NCI-H226 (cell line): ENCODE data around the gene SNRNP27.
"Not testable (repeated sequence)": the region's sequence is repeated elsewhere in the genome, so short reads cannot be mapped to it uniquely, and the experiment has no call there.

Source experiments
- DNase-seq: peaks from one replicate; pipeline ENCODE4 v3.0.0-alpha.2; 2015

SNRNP27 gene

DNA sequence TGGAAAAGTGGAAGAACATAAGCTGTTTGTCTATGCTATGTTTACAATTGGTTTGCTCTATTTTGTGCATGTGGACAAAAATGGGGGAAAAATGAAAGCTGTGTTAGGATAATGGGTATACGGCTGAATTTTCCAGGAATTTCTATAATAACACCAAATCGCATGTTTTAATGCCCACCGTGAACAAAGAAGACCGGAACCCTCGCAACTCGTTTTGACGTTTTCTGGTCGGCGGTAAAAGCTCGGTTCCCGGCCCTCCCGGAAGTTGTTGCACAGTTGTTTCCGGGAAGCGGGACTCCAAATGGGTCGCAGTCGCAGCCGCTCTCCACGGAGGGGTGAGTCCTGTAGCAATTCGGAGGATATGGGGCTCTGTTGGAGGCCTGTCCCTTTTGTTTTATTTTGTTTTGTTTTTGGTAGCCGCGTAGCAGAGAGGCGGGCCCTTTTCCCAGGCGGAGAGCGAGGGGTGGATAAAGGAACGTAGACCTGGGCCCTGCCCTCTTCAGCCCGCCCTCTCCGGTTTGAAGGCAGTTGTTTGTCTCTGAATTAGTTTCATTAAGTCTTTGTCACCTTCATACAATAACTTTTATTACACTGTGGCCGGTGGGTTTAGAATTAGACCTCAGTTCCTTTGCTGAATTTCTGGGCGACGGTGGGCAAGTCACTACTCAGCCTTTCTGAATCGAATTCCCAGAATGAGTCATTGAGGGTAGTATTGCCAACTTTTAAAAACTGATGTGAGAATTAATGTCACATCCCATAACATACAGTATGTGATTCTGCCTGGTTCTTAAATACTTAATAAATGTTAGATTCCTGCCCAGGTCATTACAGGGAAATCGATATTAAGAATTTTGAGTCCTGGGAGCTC, at the start of gene SNRNP27:
TSS of gene SNRNP27 (plus strand) at position 273 of the 868 bp plus-strand sequence. CDS start at position 302, 29 bp downstream.
- peak; percentile 60 for DNase-seq

- DNase-seq, result no peak
Observed at GRCh38 chr2:69843993-69844392, 49.8 kb upstream of the SNRNP27 start.

DNA sequence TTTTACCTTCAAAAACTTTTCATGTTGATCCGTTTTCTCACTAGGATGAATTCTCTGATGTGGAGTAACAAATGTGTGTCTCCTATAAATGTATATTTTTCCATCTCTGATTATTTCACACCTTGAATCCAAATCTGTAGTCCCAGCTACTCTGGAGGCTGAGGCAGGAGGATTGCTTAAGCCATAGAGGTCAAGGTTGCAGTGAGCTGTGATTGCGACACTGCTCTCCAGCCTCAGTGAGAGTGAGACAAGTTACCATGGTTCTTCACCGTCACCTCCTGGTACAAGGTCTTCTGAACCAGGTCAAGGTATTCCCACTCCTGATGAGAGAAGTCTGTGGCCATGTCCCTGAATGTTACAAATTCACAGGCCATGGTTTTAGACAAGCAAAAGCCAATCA, 49.2 kb upstream of the SNRNP27 start:
- no peak for DNase-seq

DNA sequence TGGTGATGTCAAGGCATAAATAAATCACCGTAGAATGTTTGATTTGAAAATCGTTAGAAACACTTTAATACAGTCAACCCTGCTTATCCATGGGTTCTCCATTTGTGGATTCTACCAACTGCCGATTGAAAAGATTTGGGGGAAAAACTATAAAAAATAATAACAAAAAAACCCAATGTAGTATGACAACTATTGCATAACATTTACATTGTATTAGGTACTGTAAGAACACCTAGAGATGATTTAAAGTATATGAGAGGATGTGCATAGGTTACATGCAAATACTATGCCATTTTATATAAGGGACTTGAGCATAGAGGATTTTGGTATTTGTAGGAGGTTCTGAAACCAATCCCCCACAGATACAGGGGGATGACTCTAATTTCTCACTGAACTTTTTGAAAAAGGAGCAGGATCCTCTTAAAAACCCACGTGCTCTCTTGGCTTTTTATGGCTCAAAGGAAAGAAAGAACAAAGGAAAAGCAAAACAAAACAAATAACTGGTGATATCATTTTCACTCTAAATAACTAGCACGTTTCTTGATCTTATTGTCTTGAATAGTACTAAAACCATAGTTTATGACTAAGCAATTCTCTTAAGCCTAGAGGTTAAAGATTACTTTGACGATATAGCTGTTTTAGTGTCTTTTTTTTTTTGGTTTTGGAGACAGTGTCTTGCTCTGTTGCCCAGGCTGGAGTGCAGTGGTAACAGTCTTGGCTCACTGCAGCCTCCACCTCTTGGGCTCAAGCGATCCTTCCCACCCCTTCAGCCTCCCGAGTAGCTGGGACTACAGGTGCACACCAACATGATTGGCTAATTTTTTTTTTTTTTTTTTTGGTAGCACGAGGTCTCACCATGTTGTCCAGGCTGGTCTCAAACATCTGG, 47.3 kb upstream of the SNRNP27 start:
- DNase-seq, result no peak

DNA sequence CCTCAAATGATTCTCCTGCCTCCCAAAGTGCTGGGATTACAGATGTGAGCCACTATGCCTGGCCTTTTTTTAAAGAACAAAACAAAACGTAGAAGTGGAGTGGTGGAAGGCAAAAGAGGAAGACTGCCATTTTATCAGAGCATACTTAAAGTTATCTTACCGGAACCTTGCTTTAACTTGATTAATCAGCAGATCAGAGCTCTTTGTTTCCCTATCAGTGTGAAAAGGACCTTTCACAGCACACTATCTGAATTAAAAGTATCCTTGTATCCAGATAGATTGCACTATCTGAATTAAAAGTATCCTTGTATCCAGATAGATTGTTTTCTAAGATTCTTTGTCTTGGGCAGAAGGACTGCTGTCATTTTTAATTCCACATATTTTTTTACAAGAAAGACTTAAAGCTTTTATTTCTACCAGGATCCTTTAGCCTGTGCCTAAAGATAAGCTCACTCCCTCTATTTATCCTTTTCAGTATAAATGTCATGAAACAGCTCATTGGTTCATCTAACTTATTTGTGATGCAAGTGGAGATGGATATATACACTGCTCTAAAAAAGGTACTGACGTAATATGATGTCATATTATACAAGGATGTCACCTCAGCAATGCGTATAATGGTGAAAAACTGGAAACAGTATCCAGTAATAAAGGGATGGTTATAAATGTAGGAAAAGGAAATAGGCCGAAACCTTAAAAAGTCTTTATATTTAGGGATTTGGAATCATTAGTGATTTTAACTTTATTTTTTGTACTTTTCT, 46.5 kb upstream of the SNRNP27 start:
- no peak for DNase-seq

- no peak for DNase-seq
Observed at GRCh38 chr2:69848186-69848790, 45.5 kb upstream of the SNRNP27 start.

GRCh38 chr2:69858261-69858660, 35.5 kb upstream of the SNRNP27 start:
- no peak for DNase-seq

DNA sequence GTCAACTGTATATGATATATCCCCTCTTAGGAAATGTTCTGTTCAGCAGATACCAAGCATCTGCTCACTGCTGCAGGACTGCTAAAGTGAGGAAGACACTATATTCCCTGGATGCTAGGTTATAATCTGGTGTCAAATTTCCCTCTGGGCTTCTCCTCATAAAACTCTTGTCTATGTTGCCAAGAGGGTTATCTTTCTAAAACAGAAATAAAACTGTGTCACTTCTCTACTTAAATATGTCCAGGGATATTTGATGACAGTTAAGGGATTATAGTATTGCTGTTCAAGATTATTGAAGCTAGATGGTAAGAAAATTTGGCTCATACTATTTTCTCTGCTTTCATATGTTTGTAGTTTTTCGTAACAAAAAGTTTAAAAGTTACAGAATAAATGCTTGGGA, 30.5 kb upstream of the SNRNP27 start:
- DNase-seq, result no peak

- no peak for DNase-seq
Observed at GRCh38 chr2:69888451-69888850, 5.3 kb upstream of the SNRNP27 start.

DNA sequence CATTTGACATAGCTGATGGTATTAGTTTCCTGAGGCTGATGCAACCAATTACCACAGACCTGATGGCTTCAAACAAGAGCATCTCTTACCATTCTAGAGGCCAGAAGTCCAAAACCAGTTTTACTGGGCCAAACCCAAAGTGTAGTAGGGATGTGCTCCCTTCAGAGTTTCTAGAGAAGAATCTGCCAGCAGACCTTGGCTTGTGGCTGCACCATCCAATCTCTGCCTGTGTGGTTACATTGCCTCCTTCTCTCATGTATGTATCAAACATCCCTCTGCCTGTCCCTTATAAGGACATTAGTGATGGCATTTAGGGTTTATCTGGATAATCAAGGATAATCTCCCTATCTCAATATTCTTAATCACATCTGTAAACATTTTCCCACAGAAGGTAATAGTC, 4.5 kb upstream of the SNRNP27 start:
- no peak for DNase-seq

GRCh38 chr2:69890881-69891280, 2.9 kb upstream of the SNRNP27 start:
- DNase-seq, result no peak

DNA sequence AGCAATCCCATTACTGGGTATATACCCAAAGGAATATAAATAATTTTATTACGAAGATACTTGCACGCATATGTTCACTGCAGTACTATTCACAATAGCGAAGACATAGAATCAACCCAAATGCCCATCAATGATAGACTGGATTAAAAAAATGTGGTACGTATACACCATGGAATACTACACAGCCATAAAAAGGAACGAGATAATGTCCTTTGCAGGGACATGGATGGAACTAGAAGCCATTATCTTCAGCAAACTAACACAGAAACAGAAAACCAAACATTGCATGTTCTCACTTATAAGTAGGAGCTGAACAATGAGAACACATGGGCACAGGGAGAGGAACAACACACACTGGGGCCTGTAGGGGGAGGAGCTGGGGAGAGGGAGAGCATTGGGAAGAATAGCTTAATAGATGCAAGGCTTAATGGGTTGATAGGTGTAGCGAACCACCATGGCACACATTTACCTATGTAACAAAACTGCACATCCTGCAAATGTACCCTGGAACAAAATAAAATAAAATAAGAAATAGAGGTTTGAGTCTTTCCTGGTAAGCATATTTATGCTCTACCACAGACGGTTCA, 825 bp upstream of the SNRNP27 start:
- not testable (repeated sequence) for DNase-seq

DNA sequence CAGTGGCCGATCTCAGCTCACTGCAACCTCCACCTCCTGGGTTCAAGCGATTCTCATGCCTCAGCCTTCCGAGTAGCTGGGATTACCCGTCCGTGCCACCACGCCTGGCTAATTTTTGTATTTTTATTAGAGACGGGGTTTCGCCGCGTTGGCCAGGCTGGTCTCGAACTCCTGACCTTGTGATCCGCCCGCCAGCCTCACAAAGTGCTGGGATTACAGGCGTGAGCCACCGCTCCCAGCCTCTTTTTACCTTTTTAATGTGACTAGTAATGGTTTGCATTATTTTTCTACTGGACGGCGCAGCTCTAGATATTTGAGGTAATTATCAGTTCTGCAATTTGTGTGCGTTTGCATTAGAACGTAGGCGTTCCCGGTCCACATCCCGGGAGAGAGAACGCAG, 981 bp downstream of the SNRNP27 start:
- not testable (repeated sequence) for DNase-seq

DNA sequence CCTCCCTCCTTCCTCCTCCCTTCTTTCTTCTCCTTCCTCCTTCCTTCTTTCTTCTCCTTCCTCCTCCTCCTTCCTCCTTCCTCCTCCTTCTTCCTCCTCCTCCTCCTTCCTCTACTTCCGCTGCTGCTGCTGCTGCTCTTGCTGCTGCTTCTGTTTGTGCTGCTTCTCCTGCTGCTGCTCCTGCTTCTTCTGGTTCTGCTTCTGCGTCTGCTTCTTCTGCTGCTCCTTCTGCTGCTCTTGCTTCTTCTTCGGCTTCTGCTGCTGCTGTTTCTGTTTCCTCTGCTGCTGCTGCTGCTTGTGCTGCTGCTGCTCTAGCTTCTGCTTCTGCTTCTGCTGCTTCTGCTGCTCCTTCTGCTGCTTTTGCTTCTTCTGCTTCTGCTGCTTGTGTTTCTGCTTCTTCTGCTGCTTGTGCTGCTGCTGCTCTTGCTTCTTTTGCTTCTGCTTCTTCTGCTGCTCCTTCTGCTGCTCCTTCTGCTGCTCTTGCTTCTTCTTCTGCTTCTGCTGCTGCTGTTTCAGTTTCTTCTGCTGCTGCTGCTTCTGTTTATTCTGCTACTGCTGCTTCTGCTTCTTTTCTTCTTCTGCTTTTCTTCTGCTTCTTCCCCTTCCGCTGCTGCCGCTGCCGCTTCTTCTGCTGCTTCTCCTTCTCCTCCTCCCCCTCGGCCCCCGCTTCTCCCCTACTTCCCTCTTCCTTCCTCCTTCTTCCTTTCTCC, 8.6 kb downstream of the SNRNP27 start:
- no peak for DNase-seq

GRCh38 chr2:69907216-69907615, 13.5 kb downstream of the SNRNP27 start:
- no peak for DNase-seq

GRCh38 chr2:69911985-69912563, 18.3 kb downstream of the SNRNP27 start:
- DNase-seq, result no peak

GRCh38 chr2:69914164-69914949, 20.6 kb downstream of the SNRNP27 start:
- DNase-seq, result peak; percentile 100

DNA sequence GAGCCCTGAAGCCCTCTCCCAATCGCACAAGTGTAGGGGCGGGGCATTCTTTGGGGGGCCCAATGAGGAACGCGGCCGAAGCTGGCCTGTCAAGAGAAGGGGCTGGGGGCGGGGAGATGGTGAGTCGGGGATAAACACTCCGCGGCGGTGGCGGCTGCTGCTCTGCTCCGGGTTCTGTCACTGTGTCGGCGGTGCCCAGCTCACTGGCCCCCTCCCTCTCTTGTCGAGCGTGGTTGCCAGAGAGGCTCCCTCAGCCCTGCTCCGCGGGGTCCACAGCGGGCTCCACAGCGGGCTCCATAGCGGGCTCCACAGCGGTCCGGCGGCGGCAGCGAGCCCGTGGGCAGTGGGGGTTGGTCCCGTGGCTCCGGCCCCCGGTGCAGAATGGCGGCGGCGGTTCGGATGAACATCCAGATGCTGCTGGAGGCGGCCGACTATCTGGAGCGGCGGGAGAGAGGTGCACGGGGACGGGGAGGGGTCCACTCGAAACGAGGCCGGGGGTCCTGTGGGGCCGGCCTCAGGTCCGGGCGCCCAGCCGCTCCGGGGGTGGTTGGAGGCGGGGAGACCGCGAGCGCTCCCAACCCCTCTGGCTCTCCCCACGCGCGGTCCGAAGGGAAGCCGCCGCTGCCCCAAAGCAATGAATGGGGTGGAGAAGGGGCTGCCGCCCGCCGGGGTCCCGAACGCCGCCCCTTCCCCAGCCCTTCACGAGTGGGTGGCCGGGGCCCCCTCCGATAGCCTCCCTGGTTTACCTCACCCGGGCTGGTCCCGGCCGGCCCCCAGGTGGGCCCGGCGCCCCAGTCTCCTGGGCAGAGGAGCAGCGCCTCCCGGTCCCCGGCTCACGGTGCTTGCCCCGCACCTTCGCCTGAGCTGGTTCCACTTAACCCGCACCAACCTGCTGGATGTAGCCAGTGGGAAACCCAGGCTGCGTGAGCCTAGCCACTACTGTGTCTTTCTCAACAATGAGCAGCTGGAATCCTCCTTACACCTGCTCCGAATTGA, 21.5 kb downstream of the SNRNP27 start, which contains the start of gene MXD1:
TSS of gene MXD1 (plus strand) at position 160 of the 996 bp plus-strand sequence. CDS start at position 382, 222 bp downstream.
- no peak for DNase-seq

- DNase-seq, result no peak
Observed at GRCh38 chr2:69916106-69916505, 22.4 kb downstream of the SNRNP27 start.
